ENCODE measurements around the gene NR5A1.

DNA sequence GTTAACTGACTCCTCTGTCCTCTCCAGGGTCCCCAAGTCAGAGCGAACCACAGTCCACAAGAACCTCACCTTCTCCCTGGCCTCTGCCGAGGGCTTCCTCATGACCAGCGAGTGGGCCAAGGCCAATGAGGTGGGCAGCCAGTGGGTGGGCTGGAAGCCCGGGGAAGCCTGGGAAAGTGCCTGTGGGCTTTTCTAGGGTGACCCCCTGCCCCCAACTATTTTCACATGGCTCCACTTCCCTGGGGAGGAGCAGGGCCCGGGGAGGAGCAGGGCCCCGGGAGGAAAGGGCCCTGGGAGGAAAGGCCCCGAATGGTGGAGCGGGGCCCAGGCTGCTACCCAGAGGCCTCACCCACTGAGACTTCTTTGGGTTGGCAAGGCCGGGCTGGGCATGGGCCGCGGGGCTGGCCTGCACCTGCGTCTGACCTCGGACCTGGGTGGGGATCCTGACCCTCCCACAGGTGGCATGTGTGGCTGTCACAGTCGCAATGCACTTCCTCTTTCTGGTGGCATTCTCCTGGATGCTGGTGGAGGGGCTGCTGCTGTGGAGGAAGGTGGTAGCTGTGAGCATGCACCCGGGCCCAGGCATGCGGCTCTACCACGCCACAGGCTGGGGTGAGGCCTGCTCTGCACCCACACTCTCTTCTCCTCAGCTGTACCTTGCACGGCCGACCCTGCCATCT lies 39.0 kb downstream of the NR5A1 start:
- no peak for TF ChIP-seq POLR2A (IDR thresholded peaks at IDR 0.05)
- TF ChIP-seq, protein P1, sequence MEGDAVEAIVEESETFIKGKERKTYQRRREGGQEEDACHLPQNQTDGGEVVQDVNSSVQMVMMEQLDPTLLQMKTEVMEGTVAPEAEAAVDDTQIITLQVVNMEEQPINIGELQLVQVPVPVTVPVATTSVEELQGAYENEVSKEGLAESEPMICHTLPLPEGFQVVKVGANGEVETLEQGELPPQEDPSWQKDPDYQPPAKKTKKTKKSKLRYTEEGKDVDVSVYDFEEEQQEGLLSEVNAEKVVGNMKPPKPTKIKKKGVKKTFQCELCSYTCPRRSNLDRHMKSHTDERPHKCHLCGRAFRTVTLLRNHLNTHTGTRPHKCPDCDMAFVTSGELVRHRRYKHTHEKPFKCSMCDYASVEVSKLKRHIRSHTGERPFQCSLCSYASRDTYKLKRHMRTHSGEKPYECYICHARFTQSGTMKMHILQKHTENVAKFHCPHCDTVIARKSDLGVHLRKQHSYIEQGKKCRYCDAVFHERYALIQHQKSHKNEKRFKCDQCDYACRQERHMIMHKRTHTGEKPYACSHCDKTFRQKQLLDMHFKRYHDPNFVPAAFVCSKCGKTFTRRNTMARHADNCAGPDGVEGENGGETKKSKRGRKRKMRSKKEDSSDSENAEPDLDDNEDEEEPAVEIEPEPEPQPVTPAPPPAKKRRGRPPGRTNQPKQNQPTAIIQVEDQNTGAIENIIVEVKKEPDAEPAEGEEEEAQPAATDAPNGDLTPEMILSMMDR (IDR thresholded peaks at IDR 0.05) = no peak

All from uterus (tissue), 2 donors.